ENCODE data around the gene LARGE1.

Gene LARGE1

DNA sequence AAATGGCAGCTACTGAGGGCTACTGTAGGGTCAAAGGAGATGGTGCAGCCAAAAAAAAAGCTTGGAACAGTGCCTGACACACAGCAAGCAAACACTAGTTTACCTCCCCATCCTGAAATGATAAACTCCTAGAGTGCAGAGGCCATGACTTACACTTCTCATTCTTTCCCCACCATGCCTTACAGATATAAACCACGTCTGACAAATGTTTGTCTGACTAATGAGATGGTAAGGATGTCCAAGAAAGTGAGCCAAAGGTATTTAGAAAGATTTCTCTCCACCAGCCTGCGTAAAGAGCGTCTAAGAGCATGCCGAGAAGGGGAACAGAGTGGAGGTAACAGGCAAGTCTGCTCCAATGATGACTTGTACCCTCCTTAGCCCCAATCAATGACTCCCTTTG is 99.0 kb downstream of the LARGE1 start:
- Mint-ChIP-seq H3K27ac (no peak overlapping the region), H3K4me3 (no peak overlapping the region), H3K36me3 (ENCODE audit: low read depth) (peaks cover 4% of the 10 kb centered on the region), H3K4me1 (no peaks in the 10 kb centered on the region), H3K9me3 (peaks cover 7% of the 10 kb centered on the region), H3K27me3 (ENCODE audit: low read depth) (no peaks in the 10 kb centered on the region)
- TF ChIP-seq, protein P1, sequence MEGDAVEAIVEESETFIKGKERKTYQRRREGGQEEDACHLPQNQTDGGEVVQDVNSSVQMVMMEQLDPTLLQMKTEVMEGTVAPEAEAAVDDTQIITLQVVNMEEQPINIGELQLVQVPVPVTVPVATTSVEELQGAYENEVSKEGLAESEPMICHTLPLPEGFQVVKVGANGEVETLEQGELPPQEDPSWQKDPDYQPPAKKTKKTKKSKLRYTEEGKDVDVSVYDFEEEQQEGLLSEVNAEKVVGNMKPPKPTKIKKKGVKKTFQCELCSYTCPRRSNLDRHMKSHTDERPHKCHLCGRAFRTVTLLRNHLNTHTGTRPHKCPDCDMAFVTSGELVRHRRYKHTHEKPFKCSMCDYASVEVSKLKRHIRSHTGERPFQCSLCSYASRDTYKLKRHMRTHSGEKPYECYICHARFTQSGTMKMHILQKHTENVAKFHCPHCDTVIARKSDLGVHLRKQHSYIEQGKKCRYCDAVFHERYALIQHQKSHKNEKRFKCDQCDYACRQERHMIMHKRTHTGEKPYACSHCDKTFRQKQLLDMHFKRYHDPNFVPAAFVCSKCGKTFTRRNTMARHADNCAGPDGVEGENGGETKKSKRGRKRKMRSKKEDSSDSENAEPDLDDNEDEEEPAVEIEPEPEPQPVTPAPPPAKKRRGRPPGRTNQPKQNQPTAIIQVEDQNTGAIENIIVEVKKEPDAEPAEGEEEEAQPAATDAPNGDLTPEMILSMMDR (IDR thresholded peaks at IDR 0.05; ENCODE audit: unreplicated experiment in 3 of 3): no peak

DNA sequence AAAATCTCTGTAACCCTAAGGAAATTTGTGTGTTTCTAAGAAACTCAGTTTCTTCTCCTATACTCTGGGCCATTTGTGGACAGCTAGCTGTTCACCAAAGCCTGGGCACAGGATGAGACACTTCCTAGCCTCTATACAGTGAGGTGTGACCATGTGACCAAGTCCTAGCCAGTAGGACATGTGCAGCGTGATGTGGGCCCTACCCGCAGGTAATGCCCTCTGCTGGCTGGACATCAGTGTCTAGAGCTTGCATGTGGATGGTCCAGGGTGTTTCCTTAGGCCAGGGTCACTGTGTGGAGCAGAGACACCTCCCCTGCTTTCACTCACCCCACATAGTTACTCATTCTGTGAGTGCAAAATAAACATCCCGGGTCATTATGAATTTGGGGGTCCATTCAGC is 100.5 kb downstream of the LARGE1 start:
- peaks cover 9% of the 10 kb centered on the region for H3K9me3 Mint-ChIP-seq

DNA sequence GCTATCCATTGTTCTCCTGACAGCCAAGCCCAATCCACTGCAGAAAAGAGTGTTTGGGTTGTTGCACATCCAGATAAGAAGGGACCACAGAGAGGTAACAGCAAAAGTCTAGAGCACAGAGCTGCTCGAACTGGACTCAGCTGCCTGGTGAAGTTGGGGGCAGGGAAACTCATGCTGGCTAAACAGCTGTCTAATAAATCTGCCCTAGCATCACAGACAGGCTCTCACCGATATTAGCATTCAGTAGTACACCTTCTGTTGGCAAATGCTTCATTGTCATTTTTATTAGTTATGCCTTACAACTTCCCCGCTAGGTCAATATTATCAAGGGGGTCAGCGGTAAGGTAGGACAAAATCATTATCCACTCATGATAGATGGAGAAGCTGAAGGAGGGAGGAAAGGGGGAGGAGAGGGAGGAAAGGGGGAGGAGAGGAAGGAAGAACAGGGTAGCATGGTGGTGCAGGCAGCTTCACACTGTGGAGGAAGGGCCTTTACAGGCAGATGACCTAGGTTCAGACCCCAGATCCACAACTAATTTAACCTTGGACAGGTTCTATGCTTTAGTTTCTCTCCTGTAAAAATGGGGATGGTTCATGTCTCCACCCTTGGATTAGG is 102.7 kb downstream of the LARGE1 start:
- H3K4me1 Mint-ChIP-seq: peaks cover 16% of the 10 kb centered on the region
- peaks cover 9% of the 10 kb centered on the region for H3K9me3 Mint-ChIP-seq
- TF ChIP-seq, protein P1 (IDR thresholded peaks at IDR 0.05; ENCODE audit: unreplicated experiment in 3 of 3): no peak
- H3K4me3 Mint-ChIP-seq: no peak overlapping the region
- H3K36me3 Mint-ChIP-seq (ENCODE audit: low read depth): peaks cover 16% of the 10 kb centered on the region
- H3K27ac Mint-ChIP-seq: no peak overlapping the region
- H3K27me3 Mint-ChIP-seq (ENCODE audit: low read depth): no peaks in the 10 kb centered on the region

More for the DNA sequence above, 100.5 kb downstream of the LARGE1 start:
- TF ChIP-seq, protein P1 (IDR thresholded peaks at IDR 0.05; ENCODE audit: unreplicated experiment in 3 of 3): no peak
- no peaks in the 10 kb centered on the region for H3K27me3 Mint-ChIP-seq (ENCODE audit: low read depth)
- H3K4me3 Mint-ChIP-seq: no peak overlapping the region
- H3K27ac Mint-ChIP-seq: no peak overlapping the region
- H3K4me1 Mint-ChIP-seq: peaks cover 7% of the 10 kb centered on the region
- peaks cover 14% of the 10 kb centered on the region for H3K36me3 Mint-ChIP-seq (ENCODE audit: low read depth)

DNA sequence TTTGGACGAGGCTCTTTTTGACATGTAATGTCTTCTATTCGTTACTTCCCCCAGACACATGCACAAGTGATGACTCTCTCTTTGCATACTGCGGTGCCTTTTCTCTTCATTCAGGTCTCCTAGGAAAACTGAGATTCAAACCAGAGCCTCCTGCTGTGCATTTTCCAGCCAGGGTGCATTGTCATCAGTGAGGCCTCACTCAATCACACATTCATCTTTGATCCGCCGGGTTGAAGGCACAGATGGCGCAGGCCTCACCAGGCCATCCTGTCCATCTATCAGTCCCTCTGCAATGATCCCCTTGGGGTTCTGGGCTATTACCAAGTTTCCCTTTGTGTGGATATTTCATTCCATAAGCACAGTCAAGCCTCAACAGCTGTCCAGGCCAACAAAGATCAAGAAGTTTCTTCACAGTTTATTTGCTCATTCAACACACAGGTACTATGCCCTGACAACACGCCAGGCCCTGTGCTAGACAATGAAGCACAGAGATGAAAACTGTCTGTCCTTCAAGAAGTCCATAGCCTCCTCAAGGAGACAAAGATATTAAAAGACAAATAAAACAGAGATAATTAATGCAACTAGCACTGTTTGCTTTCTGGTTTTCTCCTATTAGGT is 107.8 kb downstream of the LARGE1 start:
- TF ChIP-seq, protein P1 (IDR thresholded peaks at IDR 0.05; ENCODE audit: unreplicated experiment in 3 of 3): no peak
- peaks cover 9% of the 10 kb centered on the region for H3K9me3 Mint-ChIP-seq
- peaks cover 39% of the 10 kb centered on the region for H3K4me1 Mint-ChIP-seq
- peak overlapping the region in 2 of 3 experiments; percentile 14 to 38 for H3K27ac Mint-ChIP-seq
- no peak overlapping the region for H3K4me3 Mint-ChIP-seq
- H3K27me3 Mint-ChIP-seq (ENCODE audit: low read depth): no peaks in the 10 kb centered on the region
- H3K36me3 Mint-ChIP-seq (ENCODE audit: low read depth): peaks cover 16% of the 10 kb centered on the region

DNA sequence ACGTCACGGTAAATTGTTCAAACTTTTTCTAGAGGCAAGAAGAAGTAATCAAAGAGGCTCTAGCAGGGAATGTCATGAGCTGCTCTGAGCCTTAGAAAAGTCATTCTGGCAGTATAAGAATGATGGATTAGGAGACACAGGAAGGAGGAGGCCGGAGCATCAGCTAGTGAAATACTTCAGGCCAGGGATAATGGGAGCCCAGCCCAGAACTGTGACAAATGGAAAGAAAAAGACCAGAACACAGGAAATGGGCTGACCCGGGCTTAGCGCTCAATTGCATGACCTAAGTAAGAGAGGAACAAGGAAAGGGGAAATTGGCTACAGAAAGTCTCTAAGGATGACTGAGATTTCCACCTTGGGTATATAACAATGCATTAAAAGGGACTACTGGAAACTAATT is 108.6 kb downstream of the LARGE1 start:
- H3K4me1 Mint-ChIP-seq: peaks cover 39% of the 10 kb centered on the region
- H3K27ac Mint-ChIP-seq: peak overlapping the region; percentile 25 to 37 (median 28)
- no peak overlapping the region for H3K4me3 Mint-ChIP-seq
- H3K36me3 Mint-ChIP-seq (ENCODE audit: low read depth): peaks cover 12% of the 10 kb centered on the region
- no peaks in the 10 kb centered on the region for H3K27me3 Mint-ChIP-seq (ENCODE audit: low read depth)
- H3K9me3 Mint-ChIP-seq: peaks cover 3% of the 10 kb centered on the region
- TF ChIP-seq, protein P1 (IDR thresholded peaks at IDR 0.05; ENCODE audit: unreplicated experiment in 3 of 3): no peak

DNA sequence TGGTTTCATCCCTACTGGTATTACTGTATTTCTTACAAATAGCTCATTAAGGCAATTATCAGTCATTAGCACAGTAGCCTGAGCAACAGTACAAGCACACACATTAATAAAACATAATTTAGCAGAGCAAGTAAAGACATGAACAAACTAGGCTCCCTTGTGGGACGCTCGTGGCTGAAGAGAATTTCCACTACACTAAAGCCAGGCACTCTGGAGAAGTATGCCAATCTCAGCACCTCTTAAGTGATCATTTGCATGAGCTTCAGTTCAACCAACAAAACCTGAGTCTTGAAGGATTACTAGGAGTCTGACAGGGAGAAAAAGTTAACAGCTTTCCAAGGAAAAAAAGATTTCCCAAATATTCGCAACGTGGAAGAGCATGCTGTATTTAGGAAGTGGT is 109.1 kb downstream of the LARGE1 start:
- no peak overlapping the region for H3K4me3 Mint-ChIP-seq
- H3K27me3 Mint-ChIP-seq (ENCODE audit: low read depth): no peaks in the 10 kb centered on the region
- TF ChIP-seq, protein P1 (IDR thresholded peaks at IDR 0.05; ENCODE audit: unreplicated experiment in 3 of 3): no peak
- peaks cover 2% of the 10 kb centered on the region for H3K9me3 Mint-ChIP-seq
- H3K27ac Mint-ChIP-seq: peak overlapping the region; percentile 25 to 37 (median 28)
- peaks cover 39% of the 10 kb centered on the region for H3K4me1 Mint-ChIP-seq
- peaks cover 11% of the 10 kb centered on the region for H3K36me3 Mint-ChIP-seq (ENCODE audit: low read depth)

Measured in nephron (organoid).